Stimulated activated CD4-positive, alpha-beta T cell treated with anti-CD3 and anti-CD28 coated beads, TNF-alpha, amount 100 ng/mL, for 24 hours (primary cell): ENCODE measurements around the gene ARHGDIB.

Experiments used
- DNase-seq, 3 experiments: peaks; one replicate each; pipeline ENCODE4 v3.0.0-alpha.2; 2020; ENCODE audit warnings: low read depth in 3 of 3

Gene ARHGDIB

GRCh38 chr12:14930299-14930698 is 31.1 kb downstream of the ARHGDIB start:
- no peak for DNase-seq

- DNase-seq: no peak
These were observed 32.5 kb downstream of the ARHGDIB start for GRCh38 chr12:14928931-14929330.

GRCh38 chr12:14927267-14927666 is 34.1 kb downstream of the ARHGDIB start:
- DNase-seq: no peak

- no peak for DNase-seq
These were observed 36.9 kb downstream of the ARHGDIB start for GRCh38 chr12:14924541-14924940.

- DNase-seq: no peak
These were observed 37.5 kb downstream of the ARHGDIB start for GRCh38 chr12:14923944-14924343.

- no peak for DNase-seq
These were observed 40.2 kb downstream of the ARHGDIB start for GRCh38 chr12:14921218-14921617.

GRCh38 chr12:14920475-14921126 is 40.8 kb downstream of the ARHGDIB start:
- DNase-seq: no peak

- no peak for DNase-seq
These were observed 41.9 kb downstream of the ARHGDIB start for GRCh38 chr12:14919455-14919854.

GRCh38 chr12:14915736-14916135 is 45.7 kb downstream of the ARHGDIB start:
- no peak for DNase-seq

- no peak for DNase-seq
These were observed 48.0 kb downstream of the ARHGDIB start for GRCh38 chr12:14913381-14913781.

- no peak for DNase-seq
These were observed 50.3 kb downstream of the ARHGDIB start for GRCh38 chr12:14911131-14911530.

- DNase-seq: peak in 2 of 3 experiments; percentile 4 to 23
These were observed 51.1 kb downstream of the ARHGDIB start for GRCh38 chr12:14910090-14910915.

- DNase-seq: no peak
These were observed 53.4 kb downstream of the ARHGDIB start for GRCh38 chr12:14907953-14908352.

- DNase-seq: no peak
These were observed 55.3 kb downstream of the ARHGDIB start for GRCh38 chr12:14906114-14906513.

- no peak for DNase-seq
These were observed 56.0 kb downstream of the ARHGDIB start for GRCh38 chr12:14905269-14906004.

GRCh38 chr12:14904854-14905253 is 56.5 kb downstream of the ARHGDIB start:
- no peak for DNase-seq

- DNase-seq: no peak
These were observed 57.9 kb downstream of the ARHGDIB start for GRCh38 chr12:14903386-14904098.

- DNase-seq: no peak
These were observed 58.9 kb downstream of the ARHGDIB start for GRCh38 chr12:14902465-14902864.

GRCh38 chr12:14901228-14901562 is 60.2 kb downstream of the ARHGDIB start:
- DNase-seq: no peak

GRCh38 chr12:14900521-14901227 is 60.7 kb downstream of the ARHGDIB start:
- no peak for DNase-seq

GRCh38 chr12:14896521-14897169 is 64.8 kb downstream of the ARHGDIB start:
- no peak for DNase-seq
